Naive thymus-derived CD4-positive, alpha-beta T cell (primary cell): ENCODE results near the gene SLC6A3. TPM values are rescaled to one million over a fixed set of nuclear protein-coding genes. Genes with fewer than 3 reads are reported as not detected.

Experiments
- ATAC-seq: fragments of 150-1000 bp; cut with Tn5 transposase; 2 replicates; pipeline ENCODE4 v1.10.0; 2021; ENCODE audit warnings: mild to moderate bottlenecking, moderate library complexity
- CTCF ChIA-PET: fragments of 350-600 bp; sonication (Branson Sonifier 250); formaldehyde crosslinking; loops from one replicate; lab custom pipeline; 2021; ENCODE audit warnings: antibody characterized with exemption; lab: Charles Lee
- POLR2A ChIA-PET: fragments of 350-600 bp; sonication (Branson Sonifier 250); formaldehyde crosslinking; loops from one replicate; lab custom pipeline; 2021; ENCODE audit warnings: antibody characterized with exemption, inconsistent platforms; lab: Charles Lee
- DNase-seq, 9 donors: peaks; one replicate each; pipeline versions ENCODE4 v3.0.0 to v3.0.0-alpha.2; 2020 to 2022; ENCODE audit warnings: mixed read lengths in 1 of 9
- H3K27ac ChIP-seq: one replicate; pipeline ENCODE4 v1.7.0; 2013; ENCODE audit warnings: mild to moderate bottlenecking, low read depth, low read length, moderate library complexity
- H3K27me3 ChIP-seq, 2 donors: one replicate each; pipeline ENCODE4 v1.7.0; 2013; ENCODE audit warnings: low read length in 2 of 2, mild to moderate bottlenecking in 2 of 2, moderate library complexity in 2 of 2; ENCODE audit not compliant: control insufficient read depth in 2 of 2, insufficient read depth in 2 of 2
- H3K36me3 ChIP-seq, 3 experiments: 1 replicate in 2 of 3; 2 replicates in 1 of 3; pipeline ENCODE4 v1.7.0; 2013; ENCODE audit warnings: low read length in 3 of 3, mild to moderate bottlenecking in 3 of 3, moderate library complexity in 1 of 3; ENCODE audit not compliant: insufficient read depth in 3 of 3, control insufficient read depth in 2 of 3
- H3K4me1 ChIP-seq, 2 donors: one replicate each; pipeline ENCODE4 v1.7.0; 2013; ENCODE audit warnings: low read length in 2 of 2, mild to moderate bottlenecking in 2 of 2, moderate library complexity in 1 of 2; ENCODE audit not compliant: control insufficient read depth in 2 of 2, insufficient read depth in 2 of 2
- H3K4me3 ChIP-seq: 2 replicates; pipeline ENCODE4 v1.7.0; 2013; ENCODE audit warnings: mild to moderate bottlenecking, low read length
- H3K9me3 ChIP-seq, 3 experiments: 1 replicate in 2 of 3; 2 replicates in 1 of 3; pipeline ENCODE4 v1.7.0; 2013; ENCODE audit warnings: low read length in 3 of 3; ENCODE audit not compliant: control insufficient read depth in 2 of 3
- H3K27ac Mint-ChIP-seq, 9 donors: one replicate each; pipeline ENCODE4 v1.8.0; 2020 to 2022; ENCODE audit warnings: mixed read lengths in 9 of 9, mild to moderate bottlenecking in 8 of 9, moderate library complexity in 5 of 9, inconsistent platforms in 2 of 9
- H3K27me3 Mint-ChIP-seq, 5 donors: one replicate each; pipeline ENCODE4 v1.8.0; 2021 to 2022; ENCODE audit warnings: mixed read lengths in 5 of 5, mild to moderate bottlenecking in 1 of 5
- H3K36me3 Mint-ChIP-seq, 5 donors: one replicate each; pipeline ENCODE4 v1.8.0; 2020 to 2022; ENCODE audit warnings: mixed read lengths in 5 of 5, mild to moderate bottlenecking in 3 of 5, inconsistent platforms in 1 of 5
- H3K4me1 Mint-ChIP-seq, 7 donors: one replicate each; pipeline ENCODE4 v1.8.0; 2020 to 2022; ENCODE audit warnings: mixed read lengths in 7 of 7, mild to moderate bottlenecking in 3 of 7, inconsistent platforms in 1 of 7
- H3K4me3 Mint-ChIP-seq, 10 donors: one replicate each; pipeline ENCODE4 v1.8.0; 2020 to 2022; ENCODE audit warnings: mild to moderate bottlenecking in 10 of 10, mixed read lengths in 10 of 10, moderate library complexity in 6 of 10, inconsistent platforms in 2 of 10
- H3K9me3 Mint-ChIP-seq, 11 donors: one replicate each; pipeline ENCODE4 v1.8.0; 2020 to 2022; ENCODE audit warnings: mixed read lengths in 11 of 11, mild to moderate bottlenecking in 4 of 11, inconsistent platforms in 1 of 11, moderate library complexity in 1 of 11
- intact Hi-C, 2 donors: fragments of 100-400 bp; cut with micrococcal nuclease; formaldehyde crosslinking; loops; one replicate each; pipeline ENCODE4 v1.15.1; 2023
- polyA plus RNA-seq, 2 donors: library from polyadenylated mRNA; unstranded; fragments of 300-500 nt; fragmentation: Illumina TruSeq; gene quantifications; one replicate each; pipeline ENCODE4 v1.2.3, GENCODE V29; 2021
- total RNA-seq, 6 experiments: library from RNA in 5 of 6; stranded (reverse) in 5 of 6; gene quantifications; 1 replicate in 5 of 6; 2 replicates in 1 of 6; pipeline ENCODE4 v1.2.3 and lab custom pipeline; 2021 to 2026

Gene SLC6A3
- total and polyA plus RNA-seq, 7 experiments from 2014 or later, result 0.07 TPM; not detected in 6

- POLR2A ChIA-PET, result interaction anchor here (1.0 kb wide), 1 partner anchor 68 kb away, joined by 3 read pairs; no protein-coding TSS in a partner anchor
- Histone ChIP-seq H3K4me1 (peaks cover 0 to 6% of the 10 kb centered on the region in 2 donors), H3K4me3 (no peak overlapping the region), H3K9me3 (peaks cover 0 to 26% (median 0%) of the 10 kb centered on the region in 3 experiments), H3K27ac (no peak overlapping the region), H3K27me3 (no peaks in the 10 kb centered on the region), H3K36me3 (no peaks in the 10 kb centered on the region)
- no peak for DNase-seq
- H3K27ac Mint-ChIP-seq, result no peak overlapping the region
- ATAC-seq, result no peak
- no peak overlapping the region for H3K4me3 Mint-ChIP-seq
- peaks cover 4 to 40% (median 23%) of the 10 kb centered on the region in 11 donors for H3K9me3 Mint-ChIP-seq
- peaks cover 27 to 39% (median 31%) of the 10 kb centered on the region in 5 donors for H3K27me3 Mint-ChIP-seq
- H3K36me3 Mint-ChIP-seq, result peaks cover 7 to 17% (median 16%) of the 10 kb centered on the region in 5 donors
- peaks cover 0 to 5% (median 0%) of the 10 kb centered on the region in 7 donors for H3K4me1 Mint-ChIP-seq
- intact Hi-C loops, result no loop called here
- CTCF ChIA-PET, result no interaction called here
Measured at GRCh38 chr5:1453613-1454012, 8.4 kb upstream of the SLC6A3 start.

- Histone ChIP-seq H3K27me3 (no peaks in the 10 kb centered on the region), H3K36me3 (no peaks in the 10 kb centered on the region), H3K4me1 (peaks cover 0 to 19% of the 10 kb centered on the region in 2 donors), H3K4me3 (no peak overlapping the region), H3K27ac (no peak overlapping the region), H3K9me3 (peaks cover 0 to 9% (median 0%) of the 10 kb centered on the region in 3 experiments)
- Mint-ChIP-seq H3K4me3 (no peak overlapping the region), H3K27ac (no peak overlapping the region), H3K4me1 (peaks cover 0 to 30% (median 3%) of the 10 kb centered on the region in 7 donors), H3K9me3 (peaks cover 4 to 20% (median 12%) of the 10 kb centered on the region in 11 donors), H3K27me3 (peaks cover 39 to 61% (median 44%) of the 10 kb centered on the region in 5 donors), H3K36me3 (peaks cover 1 to 9% (median 7%) of the 10 kb centered on the region in 5 donors)
- POLR2A ChIA-PET, result no interaction called here
- DNase-seq (no peak), ATAC-seq (no peak)
- CTCF ChIA-PET, result no interaction called here
- intact Hi-C loops, result no loop called here
Measured at GRCh38 chr5:1449081-1449630, 3.9 kb upstream of the SLC6A3 start.

GRCh38 chr5:1448511-1449011, 3.3 kb upstream of the SLC6A3 start:
- peaks cover 39 to 63% (median 45%) of the 10 kb centered on the region in 5 donors for H3K27me3 Mint-ChIP-seq
- CTCF ChIA-PET, result no interaction called here
- Histone ChIP-seq H3K36me3 (no peaks in the 10 kb centered on the region), H3K9me3 (peaks cover 0 to 4% (median 0%) of the 10 kb centered on the region in 3 experiments), H3K27me3 (no peaks in the 10 kb centered on the region), H3K4me1 (peaks cover 0 to 19% of the 10 kb centered on the region in 2 donors), H3K4me3 (no peak overlapping the region), H3K27ac (no peak overlapping the region)
- DNase-seq (peak in 1 of 9 donors; percentile 2), ATAC-seq (peak; percentile 34)
- POLR2A ChIA-PET, result no interaction called here
- intact Hi-C loops, result no loop called here
- no peak overlapping the region for H3K27ac Mint-ChIP-seq
- no peak overlapping the region for H3K4me3 Mint-ChIP-seq
- peaks cover 0 to 7% (median 6%) of the 10 kb centered on the region in 5 donors for H3K36me3 Mint-ChIP-seq
- H3K9me3 Mint-ChIP-seq, result peaks cover 2 to 14% (median 6%) of the 10 kb centered on the region in 11 donors
- peaks cover 0 to 33% (median 9%) of the 10 kb centered on the region in 7 donors for H3K4me1 Mint-ChIP-seq

- ChIA-PET POLR2A (no interaction called here), CTCF (no interaction called here)
- Mint-ChIP-seq H3K9me3 (peaks cover 0 to 6% (median 0%) of the 10 kb centered on the region in 11 donors), H3K36me3 (no peaks in the 10 kb centered on the region), H3K27me3 (peaks cover 40 to 69% (median 45%) of the 10 kb centered on the region in 5 donors), H3K27ac (no peak overlapping the region), H3K4me3 (no peak overlapping the region), H3K4me1 (peaks cover 0 to 33% (median 9%) of the 10 kb centered on the region in 7 donors)
- intact Hi-C loops, result no loop called here
- no peaks in the 10 kb centered on the region for H3K9me3 ChIP-seq
- no peak overlapping the region for H3K27ac ChIP-seq
- peak; percentile 41 for ATAC-seq
- H3K4me1 ChIP-seq, result peaks cover 0 to 19% of the 10 kb centered on the region in 2 donors
- H3K36me3 ChIP-seq, result no peaks in the 10 kb centered on the region
- no peak overlapping the region for H3K4me3 ChIP-seq
- DNase-seq, result peak in 1 of 9 donors; percentile 1
- no peaks in the 10 kb centered on the region for H3K27me3 ChIP-seq
Measured at GRCh38 chr5:1447671-1448361, 2.6 kb upstream of the SLC6A3 start.

- peak overlapping the region in 1 of 10 donors; percentile 42 for H3K4me3 Mint-ChIP-seq
- intact Hi-C loops, result no loop called here
- H3K36me3 ChIP-seq, result no peaks in the 10 kb centered on the region
- DNase-seq (peak in 1 of 9 donors; percentile 0), ATAC-seq (no peak)
- H3K4me1 Mint-ChIP-seq, result peaks cover 0 to 33% (median 9%) of the 10 kb centered on the region in 7 donors
- H3K36me3 Mint-ChIP-seq, result no peaks in the 10 kb centered on the region
- peaks cover 38 to 63% (median 51%) of the 10 kb centered on the region in 5 donors for H3K27me3 Mint-ChIP-seq
- peaks cover 0 to 6% (median 0%) of the 10 kb centered on the region in 11 donors for H3K9me3 Mint-ChIP-seq
- no peak overlapping the region for H3K4me3 ChIP-seq
- H3K4me1 ChIP-seq, result peaks cover 0 to 19% of the 10 kb centered on the region in 2 donors
- no peaks in the 10 kb centered on the region for H3K27me3 ChIP-seq
- H3K9me3 ChIP-seq, result no peaks in the 10 kb centered on the region
- H3K27ac Mint-ChIP-seq, result no peak overlapping the region
- ChIA-PET POLR2A (no interaction called here), CTCF (no interaction called here)
- H3K27ac ChIP-seq, result no peak overlapping the region
Measured at GRCh38 chr5:1446602-1447343, 1.5 kb upstream of the SLC6A3 start.
